GM21528 (cell line): ENCODE measurements around the gene SYT11.
A peak's percentile ranks its signal among the peaks of the same experiment; 100 is the strongest.
"Not testable (repeated sequence)": the region's sequence is repeated elsewhere in the genome, so short reads cannot be mapped to it uniquely, and the experiment has no call there.

Source experiments
- ATAC-seq: cut with Tn5 transposase; IDR thresholded peaks from one replicate; pipeline ENCODE4 v1.9.1; 2021; ENCODE audit warnings: mild to moderate bottlenecking, moderate library complexity; ENCODE audit not compliant: unreplicated experiment, low FRiP score

Gene SYT11, protein sequence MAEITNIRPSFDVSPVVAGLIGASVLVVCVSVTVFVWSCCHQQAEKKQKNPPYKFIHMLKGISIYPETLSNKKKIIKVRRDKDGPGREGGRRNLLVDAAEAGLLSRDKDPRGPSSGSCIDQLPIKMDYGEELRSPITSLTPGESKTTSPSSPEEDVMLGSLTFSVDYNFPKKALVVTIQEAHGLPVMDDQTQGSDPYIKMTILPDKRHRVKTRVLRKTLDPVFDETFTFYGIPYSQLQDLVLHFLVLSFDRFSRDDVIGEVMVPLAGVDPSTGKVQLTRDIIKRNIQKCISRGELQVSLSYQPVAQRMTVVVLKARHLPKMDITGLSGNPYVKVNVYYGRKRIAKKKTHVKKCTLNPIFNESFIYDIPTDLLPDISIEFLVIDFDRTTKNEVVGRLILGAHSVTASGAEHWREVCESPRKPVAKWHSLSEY

DNA sequence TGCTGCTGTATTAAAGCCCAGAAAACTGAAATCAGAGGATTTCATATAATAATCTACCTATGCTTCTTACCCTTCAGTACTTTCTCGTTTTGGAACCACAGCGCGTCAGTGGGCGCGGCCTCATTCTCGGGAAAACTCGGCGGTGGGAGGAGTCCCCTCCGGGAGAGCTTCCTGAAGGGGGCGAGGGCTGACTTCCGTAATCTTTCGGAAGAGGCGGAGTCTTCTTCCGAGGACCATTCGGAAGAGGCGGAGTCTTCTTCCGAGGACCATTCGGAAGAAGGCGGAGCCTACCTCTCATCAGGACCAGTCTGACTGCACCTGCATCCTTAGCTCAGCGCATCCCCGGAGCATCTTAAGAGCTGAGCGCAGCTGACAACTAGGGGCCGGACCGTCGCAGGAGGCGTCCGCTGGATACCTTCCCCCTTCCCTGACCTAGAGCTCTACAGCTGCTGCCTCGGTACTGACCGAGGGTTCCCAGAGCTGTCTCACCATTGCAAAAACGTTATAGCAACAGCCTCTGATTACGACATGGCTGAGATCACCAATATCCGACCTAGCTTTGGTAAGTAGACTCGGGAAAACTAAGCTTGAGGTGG is at the start of gene SYT11:
TSS of gene SYT11 (plus strand) at position 334 of the 596 bp plus-strand sequence. CDS start at position 529, 195 bp downstream.
- peak; percentile 59 for ATAC-seq

- ATAC-seq: no peak
These were observed 46.5 kb upstream of the SYT11 start for GRCh38 chr1:155812878-155813277.

GRCh38 chr1:155813672-155814071 is 45.7 kb upstream of the SYT11 start:
- ATAC-seq: no peak

DNA sequence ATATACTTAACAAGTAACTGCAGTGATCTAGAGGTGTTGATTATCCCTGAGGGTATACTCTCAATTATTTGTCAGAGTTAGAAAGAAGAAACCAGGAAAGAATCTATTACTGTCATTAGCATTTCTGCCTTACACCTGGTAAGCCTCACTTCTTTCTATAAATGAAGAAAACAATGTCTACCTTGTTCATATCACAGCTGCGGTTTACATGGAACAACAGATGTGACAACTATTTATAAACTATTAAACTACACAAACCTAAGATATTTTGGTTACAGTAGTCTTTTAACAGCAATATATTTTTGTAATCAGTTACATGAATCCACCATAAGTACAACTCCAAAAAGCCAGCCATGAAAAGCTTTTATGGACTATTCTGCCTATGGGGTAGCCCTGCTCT is 43.0 kb upstream of the SYT11 start:
- no peak for ATAC-seq

GRCh38 chr1:155827450-155827849 is 31.9 kb upstream of the SYT11 start:
- no peak for ATAC-seq

GRCh38 chr1:155831279-155831976 is 27.9 kb upstream of the SYT11 start:
- no peak for ATAC-seq

- ATAC-seq: no peak
These were observed 25.6 kb upstream of the SYT11 start for GRCh38 chr1:155833665-155834295.

GRCh38 chr1:155834296-155834926 is 25.0 kb upstream of the SYT11 start:
- ATAC-seq: no peak

DNA sequence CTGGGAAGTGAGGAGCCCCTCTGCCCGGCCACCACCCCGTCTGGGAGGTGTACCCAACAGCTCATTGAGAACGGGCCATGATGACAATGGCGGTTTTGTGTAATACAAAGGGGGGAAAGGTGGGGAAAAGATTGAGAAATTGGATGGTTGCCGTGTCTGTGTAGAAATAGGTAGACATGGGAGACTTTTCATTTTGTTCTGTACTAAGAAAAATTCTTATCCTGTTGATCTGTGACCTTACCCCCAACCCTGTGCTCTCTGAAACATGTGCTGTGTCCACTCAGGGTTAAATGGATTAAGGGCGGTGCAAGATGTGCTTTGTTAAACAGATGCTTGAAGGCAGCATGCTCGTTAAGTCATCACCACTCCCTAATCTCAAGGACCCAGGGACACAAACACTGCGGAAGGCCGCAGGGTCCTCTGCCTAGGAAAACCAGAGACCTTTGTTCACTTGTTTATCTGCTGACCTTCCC is 24.4 kb upstream of the SYT11 start:
- ATAC-seq: not testable (repeated sequence)

DNA sequence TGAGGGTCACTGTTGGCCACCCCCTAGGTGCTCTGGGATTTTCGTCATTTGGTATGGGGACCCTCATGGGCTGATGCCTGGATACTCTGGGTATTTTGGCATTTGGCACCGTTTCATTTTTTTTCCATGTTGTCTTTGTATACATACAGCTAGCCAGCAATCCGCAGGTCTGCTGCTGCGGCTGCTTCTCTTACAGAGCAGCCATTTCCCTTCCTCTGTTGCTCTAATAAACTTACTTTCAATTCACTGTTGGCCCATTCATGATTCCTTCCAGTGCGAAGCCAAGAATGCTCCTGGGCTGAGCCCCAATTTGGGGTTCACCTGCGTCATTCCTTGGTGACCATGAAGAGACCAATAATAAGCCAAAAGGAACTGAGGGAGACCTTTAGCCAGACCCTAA is 23.8 kb upstream of the SYT11 start:
- no peak for ATAC-seq

- no peak for ATAC-seq
These were observed 19.0 kb upstream of the SYT11 start for GRCh38 chr1:155840386-155840785.

DNA sequence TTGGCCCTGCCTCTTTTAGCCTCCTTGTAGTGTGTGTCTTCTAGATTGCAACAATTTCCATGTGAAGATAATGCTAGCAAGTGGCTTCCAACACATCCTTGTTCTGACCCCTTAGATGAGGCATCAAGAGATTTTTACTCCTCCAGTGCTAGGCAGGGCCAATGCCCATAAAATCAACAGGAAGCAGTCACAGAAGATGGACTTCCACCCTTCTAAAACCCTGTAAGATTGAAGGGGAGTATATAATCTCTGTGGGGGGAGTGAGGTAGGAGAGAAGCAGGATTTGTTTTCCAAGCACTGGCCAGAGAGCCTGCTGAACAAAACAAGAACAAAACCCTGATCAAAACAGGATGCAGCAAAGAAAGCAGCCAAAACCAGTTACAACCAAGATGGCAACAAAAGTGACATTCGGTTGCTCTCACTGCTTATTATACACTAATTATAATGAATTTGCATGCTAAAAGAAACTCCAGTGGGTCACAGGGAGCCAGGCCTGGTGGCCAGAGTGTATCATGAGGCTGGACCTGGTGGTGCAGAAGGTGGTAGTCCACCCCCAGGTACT is 14.4 kb upstream of the SYT11 start:
- no peak for ATAC-seq

DNA sequence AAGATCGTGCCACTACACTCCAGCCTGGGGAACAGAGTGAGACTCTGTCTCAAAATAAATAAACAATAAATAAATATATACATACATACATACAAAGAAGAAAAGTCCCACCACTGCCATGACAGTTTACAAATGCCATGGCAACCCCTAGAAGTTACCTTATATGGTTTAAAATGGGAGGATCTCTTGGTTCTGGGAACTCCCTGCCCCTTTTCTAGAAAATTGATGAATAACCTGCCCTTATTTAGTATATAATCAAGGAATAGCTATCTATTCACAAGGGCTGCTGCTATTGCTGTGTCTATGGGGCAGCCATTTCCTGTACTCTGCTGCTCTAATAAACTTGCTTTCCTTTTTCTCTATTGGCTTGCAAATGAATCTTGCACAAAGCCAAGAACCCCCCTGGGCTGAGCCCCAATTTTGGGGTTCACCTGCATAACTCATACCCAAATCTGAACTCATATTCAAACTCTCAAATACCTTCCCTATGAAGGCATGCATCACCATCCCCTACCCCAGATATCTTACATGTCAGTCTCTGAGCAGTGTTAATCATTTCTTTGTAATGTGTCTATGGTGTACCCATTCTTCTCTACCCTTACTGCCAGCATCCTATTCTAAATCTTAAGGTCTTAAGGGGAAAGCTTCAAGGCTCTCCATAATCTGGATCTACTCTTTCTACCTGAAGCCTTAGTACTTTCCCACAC is 11.4 kb upstream of the SYT11 start:
- ATAC-seq: no peak

- ATAC-seq: no peak
These were observed 9.0 kb upstream of the SYT11 start for GRCh38 chr1:155850345-155850744.

GRCh38 chr1:155856257-155856974 is 3.0 kb upstream of the SYT11 start:
- ATAC-seq: no peak

GRCh38 chr1:155856975-155857930 is 2.1 kb upstream of the SYT11 start, which contains the start of gene GON4L:
Gene GON4L (minus strand): TSS chr1:155857214. CDS start chr1:155853780, 3,434 bp downstream.
- peak; percentile 45 for ATAC-seq

GRCh38 chr1:155858800-155859233 is 550 bp upstream of the SYT11 start:
- ATAC-seq: peak; percentile 16
